ENCODE results near the gene CPZ.
"Not testable (repeated sequence)": the region's sequence is repeated elsewhere in the genome, so short reads cannot be mapped to it uniquely, and the experiment has no call there.

The CPZ gene

GRCh38 chr4:8571702-8572685, 20.6 kb upstream of the CPZ start:
- no peak overlapping the region for H3K4me3 ChIP-seq (ENCODE audit: insufficient read depth, low read depth, low read length)
- H3K27ac ChIP-seq (ENCODE audit: insufficient read depth, low read depth, low read length, poor library complexity, severe bottlenecking): no peak overlapping the region
- 84 to 86% methylated on average over 6 of the region's 6 CpGs for WGBS, 2 experiments
- peaks cover 3% of the 10 kb centered on the region for H3K27me3 ChIP-seq (ENCODE audit: control insufficient read depth, insufficient read depth, low read length, poor library complexity, severe bottlenecking)
- H3K36me3 ChIP-seq (ENCODE audit: control insufficient read depth, insufficient read depth, low read length): no peaks in the 10 kb centered on the region
- no peaks in the 10 kb centered on the region for H3K9me3 ChIP-seq (ENCODE audit: control insufficient read depth, low read length)
- peaks cover 8% of the 10 kb centered on the region for H3K4me1 ChIP-seq (ENCODE audit: control insufficient read depth, insufficient read depth, low read length)

GRCh38 chr4:8573266-8573665, 19.3 kb upstream of the CPZ start:
- Histone ChIP-seq H3K36me3 (ENCODE audit: control insufficient read depth, insufficient read depth, low read length) (no peaks in the 10 kb centered on the region), H3K4me1 (ENCODE audit: control insufficient read depth, insufficient read depth, low read length) (peaks cover 7% of the 10 kb centered on the region), H3K27ac (ENCODE audit: insufficient read depth, low read depth, low read length, poor library complexity, severe bottlenecking) (no peak overlapping the region), H3K4me3 (ENCODE audit: insufficient read depth, low read depth, low read length) (no peak overlapping the region), H3K27me3 (ENCODE audit: control insufficient read depth, insufficient read depth, low read length, poor library complexity, severe bottlenecking) (peaks cover 15% of the 10 kb centered on the region), H3K9me3 (ENCODE audit: control insufficient read depth, low read length) (no peaks in the 10 kb centered on the region)
- WGBS, 2 experiments: 91 to 95% methylated on average over 5 of the region's 5 CpGs

- WGBS, 2 experiments: 90 to 91% methylated on average over 5 of the region's 5 CpGs
- Histone ChIP-seq H3K9me3 (ENCODE audit: control insufficient read depth, low read length) (no peaks in the 10 kb centered on the region), H3K36me3 (ENCODE audit: control insufficient read depth, insufficient read depth, low read length) (no peaks in the 10 kb centered on the region), H3K4me1 (ENCODE audit: control insufficient read depth, insufficient read depth, low read length) (peaks cover 10% of the 10 kb centered on the region), H3K27me3 (ENCODE audit: control insufficient read depth, insufficient read depth, low read length, poor library complexity, severe bottlenecking) (peaks cover 31% of the 10 kb centered on the region), H3K4me3 (ENCODE audit: insufficient read depth, low read depth, low read length) (no peak overlapping the region), H3K27ac (ENCODE audit: insufficient read depth, low read depth, low read length, poor library complexity, severe bottlenecking) (no peak overlapping the region)
These were observed 17.7 kb upstream of the CPZ start for GRCh38 chr4:8574796-8575370.

- Histone ChIP-seq H3K27ac (ENCODE audit: insufficient read depth, low read depth, low read length, poor library complexity, severe bottlenecking) (no peak overlapping the region), H3K27me3 (ENCODE audit: control insufficient read depth, insufficient read depth, low read length, poor library complexity, severe bottlenecking) (peaks cover 37% of the 10 kb centered on the region), H3K9me3 (ENCODE audit: control insufficient read depth, low read length) (no peaks in the 10 kb centered on the region), H3K4me1 (ENCODE audit: control insufficient read depth, insufficient read depth, low read length) (peaks cover 14% of the 10 kb centered on the region), H3K4me3 (ENCODE audit: insufficient read depth, low read depth, low read length) (no peak overlapping the region), H3K36me3 (ENCODE audit: control insufficient read depth, insufficient read depth, low read length) (no peaks in the 10 kb centered on the region)
- WGBS, 2 experiments: 78 to 83% methylated on average over 4 of the region's 4 CpGs
These were observed 17.1 kb upstream of the CPZ start for GRCh38 chr4:8575457-8575856.

- 90% methylated on average over 5 of the region's 5 CpGs for WGBS, 2 experiments
- not testable (repeated sequence) for H3K36me3 ChIP-seq (ENCODE audit: control insufficient read depth, insufficient read depth, low read length); H3K9me3 ChIP-seq (ENCODE audit: control insufficient read depth, low read length); H3K27ac ChIP-seq (ENCODE audit: insufficient read depth, low read depth, low read length, poor library complexity, severe bottlenecking); H3K4me3 ChIP-seq (ENCODE audit: insufficient read depth, low read depth, low read length)
- H3K4me1 ChIP-seq (ENCODE audit: control insufficient read depth, insufficient read depth, low read length): peaks cover 14% of the 10 kb centered on the region
- peaks cover 48% of the 10 kb centered on the region for H3K27me3 ChIP-seq (ENCODE audit: control insufficient read depth, insufficient read depth, low read length, poor library complexity, severe bottlenecking)
These were observed 16.0 kb upstream of the CPZ start for GRCh38 chr4:8576591-8576990.

GRCh38 chr4:8577046-8577445, 15.5 kb upstream of the CPZ start:
- H3K9me3 ChIP-seq (ENCODE audit: control insufficient read depth, low read length): no peaks in the 10 kb centered on the region
- H3K36me3 ChIP-seq (ENCODE audit: control insufficient read depth, insufficient read depth, low read length): no peaks in the 10 kb centered on the region
- peaks cover 53% of the 10 kb centered on the region for H3K27me3 ChIP-seq (ENCODE audit: control insufficient read depth, insufficient read depth, low read length, poor library complexity, severe bottlenecking)

GRCh38 chr4:8577972-8578371, 14.6 kb upstream of the CPZ start:
- H3K4me3 ChIP-seq (ENCODE audit: insufficient read depth, low read depth, low read length): no peak overlapping the region
- 88 to 89% methylated on average over 4 of the region's 4 CpGs for WGBS, 2 experiments
- peaks cover 14% of the 10 kb centered on the region for H3K4me1 ChIP-seq (ENCODE audit: control insufficient read depth, insufficient read depth, low read length)
- H3K9me3 ChIP-seq (ENCODE audit: control insufficient read depth, low read length): no peaks in the 10 kb centered on the region
- H3K36me3 ChIP-seq (ENCODE audit: control insufficient read depth, insufficient read depth, low read length): no peaks in the 10 kb centered on the region
- H3K27ac ChIP-seq (ENCODE audit: insufficient read depth, low read depth, low read length, poor library complexity, severe bottlenecking): no peak overlapping the region
- peaks cover 62% of the 10 kb centered on the region for H3K27me3 ChIP-seq (ENCODE audit: control insufficient read depth, insufficient read depth, low read length, poor library complexity, severe bottlenecking)

More at GRCh38 chr4:8577046-8577445, 15.5 kb upstream of the CPZ start:
- no peak overlapping the region for H3K27ac ChIP-seq (ENCODE audit: insufficient read depth, low read depth, low read length, poor library complexity, severe bottlenecking)
- H3K4me1 ChIP-seq (ENCODE audit: control insufficient read depth, insufficient read depth, low read length): peaks cover 14% of the 10 kb centered on the region
- WGBS, 2 experiments: 79 to 80% methylated on average over 8 of the region's 8 CpGs
- no peak overlapping the region for H3K4me3 ChIP-seq (ENCODE audit: insufficient read depth, low read depth, low read length)

- 83 to 92% methylated on average over 3 of the region's 3 CpGs for WGBS, 2 experiments
- Histone ChIP-seq H3K9me3 (ENCODE audit: control insufficient read depth, low read length) (no peaks in the 10 kb centered on the region), H3K4me3 (ENCODE audit: insufficient read depth, low read depth, low read length) (no peak overlapping the region), H3K36me3 (ENCODE audit: control insufficient read depth, insufficient read depth, low read length) (no peaks in the 10 kb centered on the region), H3K4me1 (ENCODE audit: control insufficient read depth, insufficient read depth, low read length) (peaks cover 14% of the 10 kb centered on the region), H3K27ac (ENCODE audit: insufficient read depth, low read depth, low read length, poor library complexity, severe bottlenecking) (no peak overlapping the region), H3K27me3 (ENCODE audit: control insufficient read depth, insufficient read depth, low read length, poor library complexity, severe bottlenecking) (peaks cover 69% of the 10 kb centered on the region)
These were observed 13.8 kb upstream of the CPZ start for GRCh38 chr4:8578717-8579116.

GRCh38 chr4:8579526-8580320, 12.8 kb upstream of the CPZ start:
- 25 to 27% methylated on average over 12 of the region's 12 CpGs for WGBS, 2 experiments
- peak overlapping the region; percentile 10 for H3K4me3 ChIP-seq (ENCODE audit: insufficient read depth, low read depth, low read length)
- peaks cover 79% of the 10 kb centered on the region for H3K27me3 ChIP-seq (ENCODE audit: control insufficient read depth, insufficient read depth, low read length, poor library complexity, severe bottlenecking)
- no peaks in the 10 kb centered on the region for H3K36me3 ChIP-seq (ENCODE audit: control insufficient read depth, insufficient read depth, low read length)
- H3K4me1 ChIP-seq (ENCODE audit: control insufficient read depth, insufficient read depth, low read length): peaks cover 14% of the 10 kb centered on the region
- no peaks in the 10 kb centered on the region for H3K9me3 ChIP-seq (ENCODE audit: control insufficient read depth, low read length)
- H3K27ac ChIP-seq (ENCODE audit: insufficient read depth, low read depth, low read length, poor library complexity, severe bottlenecking): no peak overlapping the region

All from ectodermal cell (in vitro differentiated cells).